Measurements from ENCODE around the gene FOXE3. TPM values are rescaled to one million over a fixed set of nuclear protein-coding genes. Genes with fewer than 3 reads are reported as not detected.

Gene FOXE3
- total and polyA plus RNA-seq, 10 of the 15 experiments (the other 5 are each of a cell fraction or from before 2014, with no cell fraction given), result 0.13 TPM; not detected in 9

DNA sequence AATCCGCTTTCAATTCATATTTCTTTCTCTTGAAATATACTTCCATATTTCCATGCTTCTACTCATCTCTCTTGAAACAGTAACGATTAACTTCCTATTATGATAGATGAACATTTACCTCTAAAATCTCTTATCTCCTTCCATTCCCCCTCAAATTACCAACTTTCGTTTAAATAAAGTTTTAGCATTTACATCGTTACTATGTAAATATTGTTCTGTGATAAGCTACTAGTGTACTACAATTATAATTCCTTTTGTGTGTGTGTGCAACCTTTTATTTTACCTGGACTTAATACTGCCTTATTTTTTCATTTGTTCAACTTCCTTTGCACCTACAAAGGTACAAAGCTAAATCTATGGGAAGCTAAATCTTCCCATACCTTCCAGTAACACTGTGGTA is 4.5 kb downstream of the FOXE3 start:
- H3K27me3 ChIP-seq (replicated peaks in 1 of 2; ENCODE audit: control insufficient read depth in 2 of 2, insufficient read depth in 2 of 2, low read length in 1 of 2), result peaks cover 0 to 8% of the 10 kb centered on the region in 2 experiments; a peak in 2 of 4 replicates
- ChIA-PET CTCF (interaction anchor here (0.7 to 2.4 kb wide), 7 partner anchors 10 to 306 kb away, joined by 3 to 11 read pairs (median 7); no protein-coding TSS in a partner anchor), SMC1A (ENCODE audit: uncharacterized antibody, unreplicated experiment) (interaction anchor here (0.7 to 1.6 kb wide), 3 partner anchors 14 to 305 kb away, joined by 3 to 5 read pairs (median 4); partner anchors contain the start of gene FOXD2), POLR2A (no interaction called here), RAD21 (ENCODE audit: unreplicated experiment) (no interaction called here)
- no peak overlapping the region for H3K9ac ChIP-seq (ENCODE audit: control insufficient read depth, insufficient read depth, low read length)
- 92% methylated on average over 4 of the region's 4 CpGs for WGBS (ENCODE audit: insufficient coverage, insufficient replicate concordance, low lambda C conversion rate, missing lambda C conversion rate)
- intact Hi-C loops (cut with micrococcal nuclease; ENCODE audit: unreplicated experiment) (loop anchor here (10.0 kb wide), 1 partner anchor 226 kb away; the partner anchor contains the start of gene PDZK1IP1), in situ Hi-C loops (cut with MboI) (no loop called here)
- no peaks in the 10 kb centered on the region for H4K20me1 ChIP-seq (ENCODE audit: control insufficient read depth, insufficient read depth)
- no peaks in the 10 kb centered on the region for H3K79me2 ChIP-seq (ENCODE audit: control insufficient read depth, insufficient read depth, low read length)
- no peak overlapping the region for H3K4me3 ChIP-seq
- no peaks in the 10 kb centered on the region for H3K36me3 ChIP-seq (ENCODE audit: control insufficient read depth in 2 of 2, insufficient read depth in 2 of 2, low read length in 1 of 2)
- H3K4me2 ChIP-seq (ENCODE audit: control insufficient read depth, insufficient read depth), result no peak overlapping the region
- no TSS peak for BruUV-seq (replicated peaks)
- no peak for ATAC-seq
- H3K9me3 ChIP-seq (replicated peaks; ENCODE audit: control insufficient read depth, insufficient read depth, low read length), result no peaks in the 10 kb centered on the region
- no peak for FAIRE-seq
- no peaks in the 10 kb centered on the region for H3K4me1 ChIP-seq (ENCODE audit: control insufficient read depth, insufficient read depth, low read length)
- H2AFZ ChIP-seq (ENCODE audit: control insufficient read depth, low read depth, low read length), result no peak overlapping the region
- no peak for DNase-seq (ENCODE audit: low read depth, low spot score)
- no peak overlapping the region for H3K27ac ChIP-seq (ENCODE audit: control insufficient read depth, insufficient read depth)
- TF ChIP-seq KDM1A (IDR thresholded peaks at IDR 0.05; ENCODE audit: borderline replicate concordance) (no peak), YY1 (IDR thresholded peaks at IDR 0.05; ENCODE audit: low read depth, low read length) (no peak), PAX5 (IDR thresholded peaks at IDR 0.05; ENCODE audit: borderline replicate concordance, low read depth, low read length) (no peak), RAD51 (IDR thresholded peaks at IDR 0.05) (no peak), HDAC2 (IDR thresholded peaks at IDR 0.05) (no peak), BCLAF1 (IDR thresholded peaks at IDR 0.05) (no peak), NR2C2 (IDR thresholded peaks at IDR 0.05; ENCODE audit: borderline replicate concordance, control insufficient read depth, insufficient read length, low read depth) (no peak), ZSCAN29 (IDR thresholded peaks at IDR 0.05) (no peak), YBX1 (IDR thresholded peaks at IDR 0.05) (no peak), FOS (IDR thresholded peaks at IDR 0.05; ENCODE audit: borderline replicate concordance, extremely low read depth, insufficient read length) (no peak)
- TF ChIP-seq, protein P1, sequence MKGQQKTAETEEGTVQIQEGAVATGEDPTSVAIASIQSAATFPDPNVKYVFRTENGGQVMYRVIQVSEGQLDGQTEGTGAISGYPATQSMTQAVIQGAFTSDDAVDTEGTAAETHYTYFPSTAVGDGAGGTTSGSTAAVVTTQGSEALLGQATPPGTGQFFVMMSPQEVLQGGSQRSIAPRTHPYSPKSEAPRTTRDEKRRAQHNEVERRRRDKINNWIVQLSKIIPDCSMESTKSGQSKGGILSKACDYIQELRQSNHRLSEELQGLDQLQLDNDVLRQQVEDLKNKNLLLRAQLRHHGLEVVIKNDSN (IDR thresholded peaks at IDR 0.05; ENCODE audit: borderline replicate concordance, extremely low read length, insufficient read depth, low read depth, low read length), result no peak
- TF ChIP-seq, protein P2, sequence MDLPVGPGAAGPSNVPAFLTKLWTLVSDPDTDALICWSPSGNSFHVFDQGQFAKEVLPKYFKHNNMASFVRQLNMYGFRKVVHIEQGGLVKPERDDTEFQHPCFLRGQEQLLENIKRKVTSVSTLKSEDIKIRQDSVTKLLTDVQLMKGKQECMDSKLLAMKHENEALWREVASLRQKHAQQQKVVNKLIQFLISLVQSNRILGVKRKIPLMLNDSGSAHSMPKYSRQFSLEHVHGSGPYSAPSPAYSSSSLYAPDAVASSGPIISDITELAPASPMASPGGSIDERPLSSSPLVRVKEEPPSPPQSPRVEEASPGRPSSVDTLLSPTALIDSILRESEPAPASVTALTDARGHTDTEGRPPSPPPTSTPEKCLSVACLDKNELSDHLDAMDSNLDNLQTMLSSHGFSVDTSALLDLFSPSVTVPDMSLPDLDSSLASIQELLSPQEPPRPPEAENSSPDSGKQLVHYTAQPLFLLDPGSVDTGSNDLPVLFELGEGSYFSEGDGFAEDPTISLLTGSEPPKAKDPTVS (IDR thresholded peaks at IDR 0.05; ENCODE audit: low read depth, low read length), result no peak
- TF ChIP-seq, protein P3, sequence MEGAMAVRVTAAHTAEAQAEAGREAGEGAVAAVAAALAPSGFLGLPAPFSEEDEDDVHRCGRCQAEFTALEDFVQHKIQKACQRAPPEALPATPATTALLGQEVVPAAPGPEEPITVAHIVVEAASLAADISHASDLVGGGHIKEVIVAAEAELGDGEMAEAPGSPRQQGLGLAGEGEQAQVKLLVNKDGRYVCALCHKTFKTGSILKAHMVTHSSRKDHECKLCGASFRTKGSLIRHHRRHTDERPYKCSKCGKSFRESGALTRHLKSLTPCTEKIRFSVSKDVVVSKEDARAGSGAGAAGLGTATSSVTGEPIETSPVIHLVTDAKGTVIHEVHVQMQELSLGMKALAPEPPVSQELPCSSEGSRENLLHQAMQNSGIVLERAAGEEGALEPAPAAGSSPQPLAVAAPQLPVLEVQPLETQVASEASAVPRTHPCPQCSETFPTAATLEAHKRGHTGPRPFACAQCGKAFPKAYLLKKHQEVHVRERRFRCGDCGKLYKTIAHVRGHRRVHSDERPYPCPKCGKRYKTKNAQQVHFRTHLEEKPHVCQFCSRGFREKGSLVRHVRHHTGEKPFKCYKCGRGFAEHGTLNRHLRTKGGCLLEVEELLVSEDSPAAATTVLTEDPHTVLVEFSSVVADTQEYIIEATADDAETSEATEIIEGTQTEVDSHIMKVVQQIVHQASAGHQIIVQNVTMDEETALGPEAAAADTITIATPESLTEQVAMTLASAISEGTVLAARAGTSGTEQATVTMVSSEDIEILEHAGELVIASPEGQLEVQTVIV (IDR thresholded peaks at IDR 0.05; ENCODE audit: borderline replicate concordance, partially characterized antibody), result no peak
